ENCODE data around the gene PLB1.

The PLB1 gene

GRCh38 chr2:28565720-28566295 is 69.9 kb downstream of the PLB1 start:
- DNase-seq (ENCODE audit: low spot score) = no peak

- DNase-seq (ENCODE audit: low spot score) = peak; percentile 85
Measured at GRCh38 chr2:28566521-28567041, 70.7 kb downstream of the PLB1 start.

GRCh38 chr2:28567061-28567471 is 71.2 kb downstream of the PLB1 start:
- DNase-seq (ENCODE audit: low spot score) = no peak

- DNase-seq (ENCODE audit: low spot score) = no peak
Measured at GRCh38 chr2:28568036-28568435, 72.2 kb downstream of the PLB1 start.

- DNase-seq (ENCODE audit: low spot score) = no peak
Measured at GRCh38 chr2:28568533-28568932, 72.7 kb downstream of the PLB1 start.

- DNase-seq (ENCODE audit: low spot score) = no peak
Measured at GRCh38 chr2:28570431-28570830, 74.6 kb downstream of the PLB1 start.

- no peak for DNase-seq (ENCODE audit: low spot score)
Measured at GRCh38 chr2:28576714-28577113, 80.9 kb downstream of the PLB1 start.

- no peak for DNase-seq (ENCODE audit: low spot score)
Measured at GRCh38 chr2:28577791-28578680, 82.2 kb downstream of the PLB1 start.

- no peak for DNase-seq (ENCODE audit: low spot score)
Measured at GRCh38 chr2:28578774-28579173, 82.9 kb downstream of the PLB1 start.

- no peak for DNase-seq (ENCODE audit: low spot score)
Measured at GRCh38 chr2:28579606-28580005, 83.7 kb downstream of the PLB1 start.

- no peak for DNase-seq (ENCODE audit: low spot score)
Measured at GRCh38 chr2:28580078-28580477, 84.2 kb downstream of the PLB1 start.

- DNase-seq (ENCODE audit: low spot score) = no peak
Measured at GRCh38 chr2:28581312-28581711, 85.5 kb downstream of the PLB1 start.

GRCh38 chr2:28582152-28582551 is 86.3 kb downstream of the PLB1 start:
- no peak for DNase-seq (ENCODE audit: low spot score)

GRCh38 chr2:28582595-28582994 is 86.7 kb downstream of the PLB1 start:
- no peak for DNase-seq (ENCODE audit: low spot score)

GRCh38 chr2:28583899-28584553 is 88.2 kb downstream of the PLB1 start:
- DNase-seq (ENCODE audit: low spot score) = peak; percentile 94

- DNase-seq (ENCODE audit: low spot score) = no peak
Measured at GRCh38 chr2:28586867-28587266, 91.0 kb downstream of the PLB1 start.

GRCh38 chr2:28587526-28588291 is 91.8 kb downstream of the PLB1 start:
- no peak for DNase-seq (ENCODE audit: low spot score)

GRCh38 chr2:28588292-28588670 is 92.4 kb downstream of the PLB1 start:
- DNase-seq (ENCODE audit: low spot score) = no peak

GRCh38 chr2:28589746-28590463 is 94.0 kb downstream of the PLB1 start:
- no peak for DNase-seq (ENCODE audit: low spot score)

- DNase-seq (ENCODE audit: low spot score) = no peak
Measured at GRCh38 chr2:28590496-28591301, 94.8 kb downstream of the PLB1 start.
